DOHH2 (cell line): ENCODE data around the gene POLRMT.
A peak's percentile ranks its signal among the peaks of the same experiment; 100 is the strongest.

ENCODE experiments used
- H3F3A ChIP-seq: fragments of 200-600 bp; sonication (generic), shearing (Covaris generic); 2 replicates; pipeline ENCODE4 v1.6.0; 2016; ENCODE audit warnings: antibody characterized with exemption, mild to moderate bottlenecking; ENCODE audit not compliant: control insufficient read depth, insufficient read depth
- H3K27ac ChIP-seq: fragments of 200-600 bp; sonication (generic); 2 replicates; pipeline ENCODE4 v1.5.1; 2014; ENCODE audit warnings: low read depth, mild to moderate bottlenecking, low read length, moderate library complexity
- H3K27me3 ChIP-seq: fragments of 200-600 bp; sonication (generic); 2 replicates; pipeline ENCODE4 v1.6.1; 2014; ENCODE audit warnings: mild to moderate bottlenecking, low read length, mixed read lengths; ENCODE audit not compliant: control insufficient read depth
- H3K36me3 ChIP-seq: fragments of 200-600 bp; sonication (generic); 2 replicates; pipeline ENCODE4 v1.6.1; 2014; ENCODE audit warnings: mild to moderate bottlenecking, low read length, moderate library complexity, mixed read lengths; ENCODE audit not compliant: control insufficient read depth
- H3K4me1 ChIP-seq: fragments of 200-600 bp; sonication (generic); 2 replicates; pipeline ENCODE4 v1.6.1; 2014; ENCODE audit warnings: mild to moderate bottlenecking, low read length, mixed read lengths; ENCODE audit not compliant: control insufficient read depth
- H3K4me2 ChIP-seq: fragments of 200-600 bp; sonication (generic); 2 replicates; pipeline ENCODE4 v1.6.0; 2014; ENCODE audit warnings: mild to moderate bottlenecking, low read length, moderate library complexity
- H3K4me3 ChIP-seq: fragments of 200-600 bp; sonication (generic); 2 replicates; pipeline ENCODE4 v1.5.1; 2014; ENCODE audit warnings: mild to moderate bottlenecking, low read length, mixed read lengths
- H3K79me2 ChIP-seq: fragments of 200-600 bp; sonication (generic); 2 replicates; pipeline ENCODE4 v1.6.1; 2014; ENCODE audit warnings: mild to moderate bottlenecking, low read length, mixed read lengths; ENCODE audit not compliant: control insufficient read depth
- H3K9me2 ChIP-seq: fragments of 200-600 bp; sonication (generic); replicated peaks from 2 replicates; pipeline ENCODE4 v1.6.1; 2014; ENCODE audit warnings: mild to moderate bottlenecking, low read length, mixed read lengths; ENCODE audit not compliant: control insufficient read depth
- H3K9me3 ChIP-seq: fragments of 200-600 bp; sonication (generic); 2 replicates; pipeline ENCODE4 v1.6.1; 2014; ENCODE audit warnings: antibody characterized with exemption, low read length, mixed read lengths; ENCODE audit not compliant: control insufficient read depth, insufficient read depth
- H4K20me1 ChIP-seq: fragments of 200-600 bp; sonication (generic); 2 replicates; pipeline ENCODE4 v1.6.0; 2014; ENCODE audit warnings: low read depth, mild to moderate bottlenecking, antibody characterized with exemption, low read length, moderate library complexity; ENCODE audit not compliant: control insufficient read depth, insufficient read depth
- CTCF ChIP-seq: fragments of 200-600 bp; sonication (generic); IDR thresholded peaks from one replicate; pipeline ENCODE4 v1.5.1; 2014; ENCODE audit warnings: antibody characterized with exemption, mild to moderate bottlenecking, low read depth, low read length; ENCODE audit not compliant: poor library complexity, severe bottlenecking
- EZH2phosphoT487 ChIP-seq: fragments of 200-600 bp; sonication (generic); IDR thresholded peaks from 2 replicates; pipeline ENCODE4 v1.6.1; 2017; ENCODE audit warnings: borderline replicate concordance, mild to moderate bottlenecking, antibody characterized with exemption, low read length, moderate library complexity, mixed read lengths

Gene POLRMT

DNA sequence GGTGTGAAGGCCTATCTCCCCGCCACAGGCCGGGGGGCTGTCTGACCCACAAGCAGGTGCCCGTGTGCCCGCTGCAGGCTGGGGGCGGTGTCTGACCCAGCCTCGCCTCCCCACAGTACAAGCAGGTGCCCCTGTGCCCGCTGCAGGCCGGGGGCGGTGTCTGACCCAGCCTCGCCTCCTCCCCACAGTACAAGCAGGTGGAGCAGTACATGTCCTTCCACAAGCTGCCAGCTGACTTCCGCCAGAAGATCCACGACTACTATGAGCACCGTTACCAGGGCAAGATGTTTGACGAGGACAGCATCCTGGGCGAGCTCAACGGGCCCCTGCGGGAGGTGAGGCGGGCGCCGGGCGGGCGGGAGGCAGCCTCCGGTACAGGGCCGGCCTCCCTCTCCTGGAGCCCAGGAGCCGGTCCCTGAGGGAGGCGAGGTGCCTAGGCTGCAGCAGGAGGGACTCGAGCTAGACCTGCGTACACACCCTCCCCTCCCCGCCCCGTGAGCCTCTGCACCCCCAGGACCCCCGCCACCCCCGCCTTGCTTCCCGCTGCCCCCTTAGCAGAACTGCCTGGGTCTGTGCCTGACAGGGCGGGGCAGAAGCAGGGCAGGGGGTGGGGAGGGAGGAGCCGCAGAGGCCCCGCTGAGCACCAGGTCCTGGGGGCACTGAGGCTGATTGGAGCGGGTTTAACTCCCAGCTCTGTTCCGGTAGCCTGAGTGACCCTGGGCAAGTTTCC, 23.1 kb downstream of the POLRMT start:
- peaks cover 9% of the 10 kb centered on the region for H3K36me3 ChIP-seq
- no peaks in the 10 kb centered on the region for H4K20me1 ChIP-seq
- no peaks in the 10 kb centered on the region; the same call in 1 of the 2 replicates for H3F3A ChIP-seq
- H3K4me1 ChIP-seq, result peaks cover 14% of the 10 kb centered on the region
- no peak overlapping the region for H3K27ac ChIP-seq
- peak overlapping the region; percentile 30; the same call in 1 of the 2 replicates for H3K4me2 ChIP-seq
- H3K9me2 ChIP-seq, result no peaks in the 10 kb centered on the region
- no peaks in the 10 kb centered on the region for H3K79me2 ChIP-seq
- TF ChIP-seq CTCF, result no peak
- no peaks in the 10 kb centered on the region for H3K9me3 ChIP-seq
- H3K27me3 ChIP-seq, result no peaks in the 10 kb centered on the region
- H3K4me3 ChIP-seq, result no peak overlapping the region

- Histone ChIP-seq H3K9me3 (no peaks in the 10 kb centered on the region), H3K36me3 (no peaks in the 10 kb centered on the region), H3K4me1 (peaks cover 14% of the 10 kb centered on the region), H3K79me2 (no peaks in the 10 kb centered on the region), H3K27ac (no peak overlapping the region), H3K27me3 (no peaks in the 10 kb centered on the region), H3K4me3 (no peak overlapping the region), H3K4me2 (no peak overlapping the region), H4K20me1 (no peaks in the 10 kb centered on the region), H3F3A (no peaks in the 10 kb centered on the region; the same call in 1 of the 2 replicates), H3K9me2 (no peaks in the 10 kb centered on the region)
- TF ChIP-seq EZH2phosphoT487 (no peak), CTCF (no peak)
Measured at GRCh38 chr19:609004-609346, 24.4 kb downstream of the POLRMT start.

- Histone ChIP-seq H3K4me3 (no peak overlapping the region), H3K79me2 (no peaks in the 10 kb centered on the region), H3K36me3 (no peaks in the 10 kb centered on the region), H3F3A (no peaks in the 10 kb centered on the region; the same call in 1 of the 2 replicates), H4K20me1 (no peaks in the 10 kb centered on the region), H3K27ac (no peak overlapping the region), H3K4me1 (peaks cover 14% of the 10 kb centered on the region), H3K27me3 (no peaks in the 10 kb centered on the region), H3K9me2 (no peaks in the 10 kb centered on the region), H3K4me2 (no peak overlapping the region), H3K9me3 (no peaks in the 10 kb centered on the region)
- TF ChIP-seq EZH2phosphoT487, result no peak
- no peak for TF ChIP-seq CTCF
Measured at GRCh38 chr19:608155-609003, 25.0 kb downstream of the POLRMT start.
